Endothelial cell of umbilical vein (primary cell): ENCODE results near the gene GNG8. TPM values are rescaled to one million over a fixed set of nuclear protein-coding genes. Genes with fewer than 3 reads are reported as not detected.

ENCODE experiments used
- BruUV-seq: library from RNA; stranded (reverse); fragments of 400-500 nt; replicated peaks from 2 replicates; lab custom pipeline; 2021; lab: Mats Ljungman, UMichigan
- CTCF ChIA-PET: fragments of 300-600, 350-600 bp; sonication (Branson Sonifier 250); formaldehyde crosslinking; loops from one replicate; lab custom pipeline; 2021; ENCODE audit warnings: antibody characterized with exemption, inconsistent platforms; lab: Charles Lee
- POLR2A ChIA-PET: fragments of 300-600, 350-600 bp; sonication (Branson Sonifier 250); formaldehyde crosslinking; loops from one replicate; lab custom pipeline; 2021; ENCODE audit warnings: antibody characterized with exemption, inconsistent platforms; lab: Charles Lee
- DNase-seq: peaks from one replicate; pipeline ENCODE4 v3.0.0-alpha.2; 2011; ENCODE audit warnings: low read depth, low spot score
- FAIRE-seq: peaks from 2 replicates; lab custom pipeline; 2011; peaks lifted over from hg19 to GRCh38; lab: Jason Lieb, UNC
- H2AFZ ChIP-seq: 2 replicates; pipeline ENCODE4 v1.6.0; 2012; ENCODE audit warnings: low read depth, low read length, control low read depth, inconsistent platforms
- H3K27ac ChIP-seq: 2 replicates; pipeline ENCODE4 v1.5.1; 2011; ENCODE audit warnings: low read depth, mild to moderate bottlenecking, control low read depth, low read length, moderate library complexity; ENCODE audit not compliant: insufficient read depth
- H3K27me3 ChIP-seq, 2 experiments: 2 replicates each; pipeline versions ENCODE4 v1.6.0 to v1.6.1; 2011; ENCODE audit warnings: low read length in 2 of 2, mixed read lengths in 1 of 2; ENCODE audit not compliant: control insufficient read depth in 2 of 2, insufficient read depth in 2 of 2
- H3K36me3 ChIP-seq, 2 experiments: 2 replicates in 1 of 2; 3 replicates in 1 of 2; pipeline ENCODE4 v1.5.1; 2011; ENCODE audit warnings: low read length in 2 of 2, mild to moderate bottlenecking in 1 of 2, moderate library complexity in 1 of 2; ENCODE audit not compliant: control insufficient read depth in 2 of 2, insufficient read depth in 2 of 2; ENCODE audit errors: extremely low read depth in 1 of 2
- H3K4me1 ChIP-seq: 3 replicates; pipeline ENCODE4 v1.5.1; 2011; ENCODE audit warnings: mild to moderate bottlenecking, low read length; ENCODE audit not compliant: control insufficient read depth, insufficient read depth; ENCODE audit errors: extremely low read depth
- H3K4me2 ChIP-seq: 2 replicates; pipeline ENCODE4 v1.6.1; 2011; ENCODE audit warnings: low read length, control low read depth, mixed read lengths; ENCODE audit not compliant: insufficient read depth
- H3K4me3 ChIP-seq, 3 experiments: fragments of 200-600 bp in 1 of 3; sonication (generic), shearing (Covaris generic) in 1 of 3; replicated peaks in 1 of 3; 2 replicates each; pipeline ENCODE4 v1.5.1; 2011 to 2016; ENCODE audit warnings: control low read depth in 3 of 3, low read length in 3 of 3, mild to moderate bottlenecking in 2 of 3, inconsistent platforms in 1 of 3, low read depth in 1 of 3, moderate library complexity in 1 of 3; ENCODE audit not compliant: insufficient read depth in 1 of 3
- H3K79me2 ChIP-seq: 2 replicates; pipeline ENCODE4 v1.6.0; 2012; ENCODE audit warnings: low read length, inconsistent platforms; ENCODE audit not compliant: control insufficient read depth, insufficient read depth
- H3K9ac ChIP-seq: replicated peaks from 2 replicates; pipeline ENCODE3; 2011; ENCODE audit warnings: low read length, control low read depth; ENCODE audit not compliant: insufficient read depth; ENCODE audit errors: extremely low read depth
- H3K9me1 ChIP-seq: replicated peaks from 3 replicates; pipeline ENCODE4 v1.6.0; 2011; ENCODE audit warnings: mild to moderate bottlenecking, low read length; ENCODE audit not compliant: control insufficient read depth, insufficient read depth; ENCODE audit errors: extremely low read depth
- H3K9me3 ChIP-seq: replicated peaks from 2 replicates; pipeline ENCODE4 v1.5.1; 2012; ENCODE audit warnings: low read length, inconsistent platforms; ENCODE audit not compliant: control insufficient read depth, insufficient read depth
- H4K20me1 ChIP-seq: replicated peaks from 2 replicates; pipeline ENCODE3; 2011; ENCODE audit warnings: mild to moderate bottlenecking, low read length; ENCODE audit not compliant: control insufficient read depth, insufficient read depth; ENCODE audit errors: extremely low read depth
- CTCF ChIP-seq, 2 donors: IDR thresholded peaks; 1 replicate in 1 of 2; 2 replicates in 1 of 2; pipeline ENCODE4 v1.5.1; 2011; ENCODE audit warnings: low read length in 2 of 2, mild to moderate bottlenecking in 2 of 2, moderate library complexity in 2 of 2, control low read depth in 1 of 2, inconsistent platforms in 1 of 2, low read depth in 1 of 2; ENCODE audit not compliant: insufficient read depth in 1 of 2; ENCODE audit errors: extremely low read depth in 1 of 2
- EZH2 ChIP-seq: IDR thresholded peaks from 2 replicates; pipeline ENCODE4 v1.6.1; 2012; ENCODE audit warnings: borderline replicate concordance, low read depth, mild to moderate bottlenecking, moderate library complexity, low read length, inconsistent platforms; ENCODE audit not compliant: severe bottlenecking
- FOS ChIP-seq: IDR thresholded peaks from 2 replicates; pipeline ENCODE4 v1.6.1; 2011; ENCODE audit warnings: mild to moderate bottlenecking, low read length, moderate library complexity, borderline replicate concordance; ENCODE audit not compliant: insufficient read depth
- GATA2 ChIP-seq: IDR thresholded peaks from 2 replicates; pipeline ENCODE4 v1.7.0; 2011; ENCODE audit warnings: low read depth, mild to moderate bottlenecking, moderate library complexity, mixed read lengths, low read length; ENCODE audit not compliant: insufficient read length, insufficient read depth
- JUN ChIP-seq: IDR thresholded peaks from 2 replicates; pipeline ENCODE4 v1.6.1; 2011; ENCODE audit warnings: borderline replicate concordance, low read depth; ENCODE audit not compliant: insufficient read length, insufficient read depth
- MAX ChIP-seq: IDR thresholded peaks from 2 replicates; pipeline ENCODE4 v1.6.1; 2011; ENCODE audit not compliant: insufficient read depth, insufficient read length
- MYC ChIP-seq: IDR thresholded peaks from one replicate; pipeline ENCODE4 v1.6.1; 2011; ENCODE audit warnings: mild to moderate bottlenecking, low read depth, low read length
- POLR2A ChIP-seq: IDR thresholded peaks from 2 replicates; pipeline ENCODE4 v1.6.1; 2012; ENCODE audit warnings: low read depth, mild to moderate bottlenecking, control low read depth, low read length
- POLR2AphosphoS5 ChIP-seq: IDR thresholded peaks from 2 replicates; pipeline ENCODE4 v1.6.1; 2012; ENCODE audit warnings: low read depth, mild to moderate bottlenecking, control low read depth, low read length, moderate library complexity; ENCODE audit not compliant: insufficient read depth
- dilution Hi-C: fragments of 300-500 bp; cut with MboI; formaldehyde crosslinking; loops from one replicate; pipeline ENCODE4 v1.15.0; 2019; ENCODE audit warnings: low sequenced_read_pairs; ENCODE audit not compliant: extremely low pct_ligation_motif_present
- intact Hi-C: fragments of 100-400 bp; cut with micrococcal nuclease; formaldehyde crosslinking; loops from one replicate; pipeline ENCODE4 v1.10.0; 2022
- polyA plus RNA-seq, 4 experiments: library from polyadenylated mRNA; depleted of rRNA in 3 of 4; stranded (reverse) in 3 of 4; unstranded in 1 of 4; fragments of >200 nt; gene quantifications; 2 replicates each; pipeline versions ENCODE4 v1.2.1 to v1.2.3, GENCODE V29; 2011 to 2012; ENCODE audit warnings: missing spikeins in 1 of 4
- total RNA-seq: library from RNA; stranded (reverse); gene quantifications from 2 replicates; pipeline ENCODE4 v1.2.3, GENCODE V29; 2021

Gene GNG8
- total and polyA plus RNA-seq, 2 donors (not counting 3 experiments of a cell fraction or from before 2014, with no cell fraction given): not detected

GRCh38 chr19:46634045-46634655, 1.9 kb downstream of the GNG8 start:
- peaks cover 0 to 12% of the 10 kb centered on the region in 2 experiments for H3K27me3 ChIP-seq
- TF ChIP-seq JUN (no peak), MAX (no peak), GATA2 (no peak), EZH2 (no peak), POLR2A (no peak), CTCF (IDR thresholded peaks at IDR 0.05; ENCODE audit: extremely low read depth in 1 of 2, insufficient read depth in 1 of 2, low read depth in 1 of 2, low read length in 2 of 2) (no peak), POLR2AphosphoS5 (no peak), FOS (no peak), MYC (no peak)
- peak; percentile 75 for DNase-seq
- H3K4me1 ChIP-seq: peaks cover 2% of the 10 kb centered on the region
- BruUV-seq: no TSS peak
- H3K36me3 ChIP-seq: no peaks in the 10 kb centered on the region
- POLR2A ChIA-PET: no interaction called here
- no peak overlapping the region for H3K27ac ChIP-seq
- CTCF ChIA-PET: interaction anchor here (0.8 to 5.1 kb wide), 4 partner anchors 15 to 28 kb away, joined by 3 to 39 read pairs (median 18); partner anchors contain the start of gene DACT3
- no peaks in the 10 kb centered on the region for H3K79me2 ChIP-seq
- H4K20me1 ChIP-seq: no peaks in the 10 kb centered on the region
- no peaks in the 10 kb centered on the region for H3K9me3 ChIP-seq
- H3K9ac ChIP-seq: no peak overlapping the region
- peak overlapping the region in 1 of 3 experiments; percentile 32 for H3K4me3 ChIP-seq
- H2AFZ ChIP-seq: peak overlapping the region; percentile 53
- H3K9me1 ChIP-seq: no peaks in the 10 kb centered on the region
- peak; percentile 81 for FAIRE-seq
- peak overlapping the region; percentile 33 for H3K4me2 ChIP-seq
- dilution Hi-C loops: no loop called here
- intact Hi-C loops: loop anchor here (1.0 kb wide), 1 partner anchor 27 kb away; the partner anchor contains the start of gene DACT3
